H1 (cell line): Measurements from ENCODE around the gene CDK7. TPM values are rescaled to one million over a fixed set of nuclear protein-coding genes. Genes with fewer than 3 reads are reported as not detected.

Source experiments
- CTCF ChIA-PET: fragments of 300-600 bp; sonication (Branson Sonifier 250); formaldehyde crosslinking; loops from one replicate; lab custom pipeline; 2021; ENCODE audit not compliant: partially characterized antibody; lab: Charles Lee
- POLR2A ChIA-PET: fragments of 300-600 bp; sonication (Branson Sonifier 250); formaldehyde crosslinking; loops from one replicate; lab custom pipeline; 2021; ENCODE audit warnings: inconsistent platforms; ENCODE audit not compliant: partially characterized antibody; lab: Charles Lee
- DNase-seq, 2 experiments: peaks; one replicate each; pipeline versions ENCODE4 v3.0.0 to v3.0.0-alpha.2; 2010 to 2022; ENCODE audit warnings: low spot score in 2 of 2, low read depth in 1 of 2, mixed read lengths in 1 of 2
- FAIRE-seq: peaks from 2 replicates; lab custom pipeline; 2011; peaks lifted over from hg19 to GRCh38; lab: Jason Lieb, UNC
- H2AFZ ChIP-seq: 2 replicates; pipeline ENCODE4 v1.8.1; 2012; ENCODE audit warnings: low read length, inconsistent platforms
- H2AK5ac ChIP-seq: 2 replicates; pipeline ENCODE4 v1.6.1; 2013; ENCODE audit warnings: low read depth, low read length
- H2BK120ac ChIP-seq: replicated peaks from 2 replicates; pipeline ENCODE3; 2013; ENCODE audit warnings: low read depth, low read length, inconsistent platforms
- H2BK12ac ChIP-seq: 2 replicates; pipeline ENCODE4 v1.6.1; 2013; ENCODE audit warnings: low read depth, low read length
- H2BK15ac ChIP-seq: 2 replicates; pipeline ENCODE4 v1.6.1; 2013; ENCODE audit warnings: low read length
- H2BK20ac ChIP-seq: 2 replicates; pipeline ENCODE4 v1.6.1; 2013; ENCODE audit warnings: low read length
- H2BK5ac ChIP-seq: 2 replicates; pipeline ENCODE4 v1.6.1; 2013; ENCODE audit warnings: low read depth, low read length
- H3K14ac ChIP-seq: 2 replicates; pipeline ENCODE4 v1.6.1; 2013; ENCODE audit warnings: inconsistent platforms; ENCODE audit not compliant: insufficient read length
- H3K18ac ChIP-seq: 2 replicates; pipeline ENCODE4 v1.6.1; 2013; ENCODE audit warnings: low read length; ENCODE audit errors: extremely low read depth
- H3K23ac ChIP-seq: 2 replicates; pipeline ENCODE4 v1.6.1; 2013; ENCODE audit warnings: inconsistent platforms; ENCODE audit not compliant: insufficient read length
- H3K23me2 ChIP-seq: 2 replicates; pipeline ENCODE4 v1.6.1; 2013; ENCODE audit warnings: low read depth, low read length
- H3K27ac ChIP-seq: 2 replicates; pipeline ENCODE4 v1.6.1; 2011; ENCODE audit warnings: low read depth, low read length, inconsistent platforms
- H3K27me3 ChIP-seq, 4 experiments: replicated peaks in 1 of 4; 1 replicate in 1 of 4; 2 replicates in 3 of 4; pipeline versions ENCODE4 v1.6.1 to v1.8.1; 2011 to 2013; ENCODE audit warnings: low read length in 3 of 4, mild to moderate bottlenecking in 3 of 4, inconsistent platforms in 2 of 4, mixed read lengths in 2 of 4, moderate library complexity in 1 of 4; ENCODE audit not compliant: control insufficient read depth in 3 of 4, insufficient read depth in 3 of 4; ENCODE audit errors: extremely low read depth in 1 of 4
- H3K36me3 ChIP-seq, 4 experiments: 2 replicates each; pipeline versions ENCODE4 v1.6.1 to v1.8.1; 2011 to 2013; ENCODE audit warnings: mild to moderate bottlenecking in 4 of 4, low read length in 3 of 4, moderate library complexity in 2 of 4, control low read depth in 1 of 4, inconsistent platforms in 1 of 4; ENCODE audit not compliant: insufficient read depth in 4 of 4, control insufficient read depth in 2 of 4
- H3K4ac ChIP-seq: replicated peaks from 2 replicates; pipeline ENCODE3; 2013; ENCODE audit warnings: low read length, low read depth, mixed read lengths, inconsistent platforms; ENCODE audit not compliant: insufficient read length
- H3K4me1 ChIP-seq, 4 experiments: replicated peaks in 1 of 4; 1 replicate in 1 of 4; 2 replicates in 3 of 4; pipeline versions ENCODE4 v1.6.1 to v1.8.1; 2011 to 2013; ENCODE audit warnings: low read length in 3 of 4, inconsistent platforms in 2 of 4, mixed read lengths in 1 of 4; ENCODE audit not compliant: insufficient read depth in 4 of 4, control insufficient read depth in 3 of 4
- H3K4me2 ChIP-seq, 2 experiments: 2 replicates each; pipeline versions ENCODE4 v1.6.1 to v1.8.1; 2011 to 2013; ENCODE audit warnings: low read depth in 2 of 2, low read length in 2 of 2, control low read depth in 1 of 2, inconsistent platforms in 1 of 2, mild to moderate bottlenecking in 1 of 2; ENCODE audit not compliant: insufficient read depth in 1 of 2
- H3K4me3 ChIP-seq, 4 experiments: fragments of 200-600, 300-600 bp in 1 of 4; sonication (generic), shearing (Covaris generic), sonication (Bioruptor Twin) in 1 of 4; 2 replicates each; pipeline versions ENCODE4 v1.5.1 to v1.8.1; 2011 to 2016; ENCODE audit warnings: low read length in 4 of 4, low read depth in 3 of 4, control low read depth in 2 of 4, inconsistent platforms in 2 of 4, mild to moderate bottlenecking in 2 of 4, mixed read lengths in 1 of 4, moderate library complexity in 1 of 4; ENCODE audit not compliant: insufficient read depth in 2 of 4; ENCODE audit errors: extremely low read depth in 1 of 4
- H3K56ac ChIP-seq: replicated peaks from 2 replicates; pipeline ENCODE3; 2013; ENCODE audit warnings: low read depth, mild to moderate bottlenecking, mixed read lengths, low read length, inconsistent platforms; ENCODE audit not compliant: insufficient read length
- H3K79me1 ChIP-seq: 2 replicates; pipeline ENCODE4 v1.6.1; 2013; ENCODE audit warnings: low read depth, low read length, control low read depth
- H3K79me2 ChIP-seq, 2 experiments: 2 replicates each; pipeline versions ENCODE4 v1.6.1 to v1.8.1; 2012 to 2013; ENCODE audit warnings: low read length in 2 of 2, mild to moderate bottlenecking in 2 of 2, inconsistent platforms in 1 of 2; ENCODE audit not compliant: insufficient read depth in 2 of 2, control insufficient read depth in 1 of 2
- H3K9ac ChIP-seq, 4 experiments: replicated peaks in 1 of 4; 1 replicate in 1 of 4; 2 replicates in 3 of 4; pipeline versions ENCODE4 v1.6.1 to v1.8.1; 2011 to 2013; ENCODE audit warnings: low read depth in 3 of 4, low read length in 3 of 4, control low read depth in 2 of 4, mild to moderate bottlenecking in 2 of 4, moderate library complexity in 2 of 4, inconsistent platforms in 1 of 4; ENCODE audit errors: extremely low read depth in 1 of 4
- H3K9me3 ChIP-seq, 2 experiments: 2 replicates each; pipeline versions ENCODE4 v1.6.1 to v1.8.1; 2012 to 2013; ENCODE audit warnings: mild to moderate bottlenecking in 2 of 2, moderate library complexity in 2 of 2, control low read depth in 1 of 2, inconsistent platforms in 1 of 2, low read depth in 1 of 2, low read length in 1 of 2, mixed read lengths in 1 of 2; ENCODE audit not compliant: insufficient read depth in 2 of 2
- H4K20me1 ChIP-seq, 2 experiments: replicated peaks in 1 of 2; 2 replicates each; pipeline versions ENCODE3 to v1.8.1; 2011 to 2013; ENCODE audit warnings: inconsistent platforms in 2 of 2, low read length in 2 of 2, mild to moderate bottlenecking in 1 of 2; ENCODE audit not compliant: insufficient read depth in 2 of 2, control insufficient read depth in 1 of 2
- H4K5ac ChIP-seq: 2 replicates; pipeline ENCODE4 v1.6.1; 2013; ENCODE audit warnings: low read length, low read depth, mixed read lengths, inconsistent platforms; ENCODE audit not compliant: insufficient read length
- H4K8ac ChIP-seq: 2 replicates; pipeline ENCODE4 v1.8.0; 2013; ENCODE audit warnings: mild to moderate bottlenecking, moderate library complexity, low read length, inconsistent platforms; ENCODE audit not compliant: insufficient read depth; ENCODE audit errors: extremely low read depth
- H4K91ac ChIP-seq: replicated peaks from 2 replicates; pipeline ENCODE3; 2013; ENCODE audit warnings: low read length, mixed read lengths, inconsistent platforms; ENCODE audit not compliant: insufficient read length
- CEBPB ChIP-seq: IDR thresholded peaks from 2 replicates; pipeline ENCODE4 v1.6.1; 2012; ENCODE audit warnings: low read depth, low read length
- MAX ChIP-seq: IDR thresholded peaks from 2 replicates; pipeline ENCODE4 v1.6.1; 2012; ENCODE audit warnings: inconsistent platforms
- NRF1 ChIP-seq: IDR thresholded peaks from 2 replicates; pipeline ENCODE4 v1.6.1; 2011; ENCODE audit warnings: mild to moderate bottlenecking, low read depth, low read length, improper control_type of control experiment
- POLR2AphosphoS5 ChIP-seq: IDR thresholded peaks from 2 replicates; pipeline ENCODE4 v1.6.1; 2011; ENCODE audit warnings: low read depth, low read length
- SIX5 ChIP-seq: IDR thresholded peaks from 2 replicates; pipeline ENCODE4 v1.6.1; 2011; ENCODE audit warnings: mild to moderate bottlenecking, low read depth, low read length
- SUZ12 ChIP-seq: fragments of 200-600 bp; sonication (generic); IDR thresholded peaks from 2 replicates; pipeline ENCODE4 v1.6.1; 2012; ENCODE audit warnings: mild to moderate bottlenecking, inconsistent platforms, low read length, moderate library complexity, mixed read lengths
- TAF1 ChIP-seq: IDR thresholded peaks from 2 replicates; pipeline ENCODE4 v1.6.1; 2011; ENCODE audit warnings: mild to moderate bottlenecking, low read depth, low read length
- ZNF274 ChIP-seq: IDR thresholded peaks from 2 replicates; pipeline ENCODE4 v1.7.0; 2012; ENCODE audit warnings: low read length, borderline replicate concordance; ENCODE audit errors: extremely low read depth
- WGBS, 2 experiments: shearing (Covaris generic) in 1 of 2; methylation state at CpG; one replicate each; pipeline versions ENCODE4 v1.1.6 to v1.1.7; 2013 to 2015; ENCODE audit warnings: low lambda C conversion rate in 2 of 2, mixed read lengths in 2 of 2, inconsistent platforms in 1 of 2, low coverage in 1 of 2, missing lambda C conversion rate in 1 of 2; ENCODE audit not compliant: insufficient replicate concordance in 2 of 2, insufficient coverage in 1 of 2, insufficient read length in 1 of 2; ENCODE audit errors: extremely low coverage in 1 of 2, missing lambda C conversion rate in 1 of 2; 5-methylcytosine and 5-hydroxymethylcytosine counted together
- polyA plus RNA-seq, 7 experiments: library from polyadenylated mRNA; depleted of rRNA in 3 of 7; stranded (reverse) in 5 of 7; unstranded in 2 of 7; fragments of >200 nt in 5 of 7; fragments of 200-250 nt in 2 of 7; gene quantifications; 1 replicate in 5 of 7; 2 replicates in 1 of 7; 4 replicates in 1 of 7; pipeline versions ENCODE4 v1.2.1 to v1.2.3, GENCODE V29; 2011 to 2013; ENCODE audit warnings: missing spikeins in 2 of 7, mixed read lengths in 2 of 7
- total RNA-seq: library from RNA; stranded (reverse); fragmentation: NEBNext Ultra II Directional; extraction: Animal tissue kit (Norgen Biotek cat#: 25700); gene quantifications from 2 replicates; pipeline ENCODE4 v1.2.1, GENCODE V29; 2021

CDK7 gene
- total and polyA plus RNA-seq, 2 of the 8 experiments (the other 6 are each of a cell fraction or from before 2014, with no cell fraction given): 39.9 to 63.4 TPM

GRCh38 chr5:69225860-69226259 is 8.8 kb upstream of the CDK7 start:
- Histone ChIP-seq H4K5ac (no peak overlapping the region), H3K4me3 (no peak overlapping the region), H3K9ac (no peak overlapping the region), H3K9me3 (no peaks in the 10 kb centered on the region), H3K36me3 (peaks cover 0 to 23% (median 1%) of the 10 kb centered on the region in 4 experiments; a peak in 4 of 8 replicates), H3K18ac (no peak overlapping the region), H2AFZ (no peak overlapping the region), H3K23me2 (no peaks in the 10 kb centered on the region), H4K91ac (no peak overlapping the region), H3K14ac (no peak overlapping the region), H2AK5ac (no peak overlapping the region), H2BK120ac (no peak overlapping the region), H2BK15ac (no peak overlapping the region), H3K27ac (no peak overlapping the region), H3K79me2 (peaks cover 0 to 10% of the 10 kb centered on the region in 2 experiments; a peak in 2 of 4 replicates), H3K4me2 (no peak overlapping the region), H3K79me1 (no peaks in the 10 kb centered on the region; the same call in 1 of the 2 replicates), H2BK5ac (no peak overlapping the region), H3K4ac (no peak overlapping the region), H3K27me3 (no peaks in the 10 kb centered on the region), H2BK12ac (no peak overlapping the region), H3K56ac (no peak overlapping the region), H3K23ac (no peak overlapping the region), H3K4me1 (no peaks in the 10 kb centered on the region), H4K20me1 (peaks cover 0 to 1% of the 10 kb centered on the region in 2 experiments), H2BK20ac (no peak overlapping the region), H4K8ac (no peak overlapping the region)
- 87% methylated on average over 3 of the region's 4 CpGs; no CpG with 5 or more reads in 1 of the 2 experiments for WGBS, 2 experiments
- FAIRE-seq (no peak), DNase-seq (no peak)
- POLR2A ChIA-PET: interaction anchor here (1.0 kb wide), 1 partner anchor 55 kb away, joined by 3 read pairs; no protein-coding TSS in a partner anchor
- CTCF ChIA-PET: interaction anchor here (1.1 kb wide), 1 partner anchor 16 kb away, joined by 5 read pairs; no protein-coding TSS in a partner anchor
- TF ChIP-seq MAX: no peak
- no peak for TF ChIP-seq NRF1
- no peak for TF ChIP-seq SUZ12
- TF ChIP-seq CEBPB: no peak
- TF ChIP-seq TAF1: no peak
- no peak for TF ChIP-seq POLR2AphosphoS5
- no peak for TF ChIP-seq ZNF274
- no peak for TF ChIP-seq SIX5
